UCSD-AML1 (cell line): ENCODE results near the gene ERVFRD-1.
"Not testable (repeated sequence)": the region's sequence is repeated elsewhere in the genome, so short reads cannot be mapped to it uniquely, and the experiment has no call there.

Source experiments
- DNase-seq: peaks from one replicate; lab custom pipeline; 2025; ENCODE audit not compliant: unreplicated experiment; lab: John Stamatoyannopoulos, UW

ERVFRD-1 gene

GRCh38 chr6:11129908-11130565 lies 18.5 kb upstream of the ERVFRD-1 start:
- no peak for DNase-seq

GRCh38 chr6:11128608-11129007 lies 17.1 kb upstream of the ERVFRD-1 start:
- no peak for DNase-seq

GRCh38 chr6:11126876-11127275 lies 15.4 kb upstream of the ERVFRD-1 start:
- no peak for DNase-seq

- DNase-seq, result no peak
These were observed 12.5 kb upstream of the ERVFRD-1 start for GRCh38 chr6:11123978-11124377.

GRCh38 chr6:11122380-11122779 lies 10.9 kb upstream of the ERVFRD-1 start:
- no peak for DNase-seq

- no peak for DNase-seq
These were observed 10.3 kb upstream of the ERVFRD-1 start for GRCh38 chr6:11121851-11122250.

GRCh38 chr6:11120271-11121005 lies 8.9 kb upstream of the ERVFRD-1 start:
- DNase-seq, result no peak

GRCh38 chr6:11115808-11116536 lies 4.4 kb upstream of the ERVFRD-1 start:
- not testable (repeated sequence) for DNase-seq

GRCh38 chr6:11113038-11113437 lies 1.5 kb upstream of the ERVFRD-1 start:
- DNase-seq, result no peak

GRCh38 chr6:11111769-11112437 lies 378 bp upstream of the ERVFRD-1 start:
- DNase-seq, result peak; percentile 24

- DNase-seq, result no peak
These were observed 2.8 kb downstream of the ERVFRD-1 start for GRCh38 chr6:11108726-11109125.

GRCh38 chr6:11103065-11103464 lies 8.5 kb downstream of the ERVFRD-1 start:
- no peak for DNase-seq

GRCh38 chr6:11101417-11101816 lies 10.1 kb downstream of the ERVFRD-1 start:
- DNase-seq, result no peak

GRCh38 chr6:11098004-11098403 lies 13.5 kb downstream of the ERVFRD-1 start:
- no peak for DNase-seq

- no peak for DNase-seq
These were observed 14.0 kb downstream of the ERVFRD-1 start for GRCh38 chr6:11097476-11097875.

GRCh38 chr6:11096109-11096508 lies 15.4 kb downstream of the ERVFRD-1 start:
- no peak for DNase-seq

GRCh38 chr6:11094941-11095340 lies 16.6 kb downstream of the ERVFRD-1 start:
- DNase-seq, result no peak

- DNase-seq, result peak; percentile 58
These were observed 17.1 kb downstream of the ERVFRD-1 start for GRCh38 chr6:11094411-11094851.

- DNase-seq, result peak; percentile 96
These were observed 17.7 kb downstream of the ERVFRD-1 start, which contains the start of gene SMIM13 for GRCh38 chr6:11093626-11094410. TSS of gene SMIM13 (plus strand) at chr6:11093834. CDS start at chr6:11094314, 480 bp downstream.

- no peak for DNase-seq
These were observed 18.2 kb downstream of the ERVFRD-1 start for GRCh38 chr6:11093376-11093625.
